Measurements from ENCODE around the gene ITLN1. TPM values are rescaled to one million over a fixed set of nuclear protein-coding genes. Genes with fewer than 3 reads are reported as not detected.
"Not testable (repeated sequence)": the region's sequence is repeated elsewhere in the genome, so short reads cannot be mapped to it uniquely, and the experiment has no call there.

Gene ITLN1
- 0.29 TPM for polyA plus RNA-seq (2013, experiment 1 of 2)
- polyA plus RNA-seq (2013, experiment 2 of 2) = not detected

DNA sequence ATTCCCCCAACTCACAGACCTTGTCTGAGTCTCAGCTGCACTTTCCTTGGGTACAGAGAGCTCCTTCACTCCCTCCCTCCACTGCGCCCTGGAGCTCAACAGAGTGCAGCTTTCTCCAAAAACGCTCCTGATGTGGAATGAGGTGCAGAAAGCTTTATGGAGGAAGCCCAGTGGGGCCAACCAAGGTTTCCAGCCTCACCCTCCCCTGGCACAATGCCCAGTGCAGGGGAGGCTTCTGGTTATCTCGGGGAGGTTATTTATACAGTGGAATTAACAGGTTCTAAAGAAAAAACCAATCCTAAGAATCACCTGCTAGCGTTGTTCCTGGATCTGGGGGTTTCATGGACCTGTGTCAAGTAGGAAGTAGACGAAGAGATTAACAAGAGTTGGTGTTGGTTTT lies at the start of gene ITLN1:
Gene ITLN1, minus strand, starts transcription at position 139 of the 400 bp plus-strand sequence. CDS start 303 bp downstream, outside the sequence.
- Histone ChIP-seq H3K9me3 (ENCODE audit: control insufficient read depth, low read length) (no peaks in the 10 kb centered on the region), H3K27ac (ENCODE audit: low read depth, low read length, severe bottlenecking) (no peak within 1 kb of the TSS), H3K4me1 (ENCODE audit: control insufficient read depth, insufficient read depth, low read length, poor library complexity, severe bottlenecking) (no peaks in the 10 kb centered on the region), H3K4me3 (ENCODE audit: extremely low read depth, insufficient read depth, low read length, poor library complexity, severe bottlenecking) (no peak within 1 kb of the TSS), H3K36me3 (ENCODE audit: control insufficient read depth, insufficient read depth, low read length) (no peaks in the 10 kb centered on the region)
- WGBS, 2 experiments (ENCODE audit: insufficient coverage in 2 of 2) = 92 to 100% methylated on average over 1 to 2 of the region's 5 CpGs

DNA sequence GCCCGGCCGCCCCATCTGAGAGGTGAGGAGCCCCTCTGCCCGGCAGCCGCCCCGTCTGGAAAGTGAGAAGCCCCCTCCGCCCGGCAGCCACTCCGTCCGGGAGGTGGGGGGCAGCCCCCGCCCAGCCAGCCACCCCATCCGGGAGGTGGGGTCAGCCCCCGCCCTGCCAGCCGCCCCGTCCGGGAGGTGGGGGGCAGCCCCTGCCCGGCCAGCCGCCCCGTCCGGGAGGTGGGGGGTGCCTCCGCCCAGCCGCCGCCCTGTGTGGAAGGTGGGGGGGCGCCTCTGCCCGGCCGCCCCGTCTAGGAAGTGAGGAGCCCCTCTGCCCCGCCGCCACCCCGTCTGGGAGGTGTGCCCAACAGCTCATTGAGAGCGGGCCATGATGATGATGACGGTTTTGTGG lies 48.3 kb upstream of the ITLN1 start:
- not testable (repeated sequence) for H3K4me3 ChIP-seq (ENCODE audit: extremely low read depth, insufficient read depth, low read length, poor library complexity, severe bottlenecking); H3K4me1 ChIP-seq (ENCODE audit: control insufficient read depth, insufficient read depth, low read length, poor library complexity, severe bottlenecking); H3K27ac ChIP-seq (ENCODE audit: low read depth, low read length, severe bottlenecking); H3K36me3 ChIP-seq (ENCODE audit: control insufficient read depth, insufficient read depth, low read length); H3K9me3 ChIP-seq (ENCODE audit: control insufficient read depth, low read length)
- 93 to 98% methylated on average over 18 to 22 of the region's 31 CpGs for WGBS, 2 experiments (ENCODE audit: insufficient coverage in 2 of 2)

DNA sequence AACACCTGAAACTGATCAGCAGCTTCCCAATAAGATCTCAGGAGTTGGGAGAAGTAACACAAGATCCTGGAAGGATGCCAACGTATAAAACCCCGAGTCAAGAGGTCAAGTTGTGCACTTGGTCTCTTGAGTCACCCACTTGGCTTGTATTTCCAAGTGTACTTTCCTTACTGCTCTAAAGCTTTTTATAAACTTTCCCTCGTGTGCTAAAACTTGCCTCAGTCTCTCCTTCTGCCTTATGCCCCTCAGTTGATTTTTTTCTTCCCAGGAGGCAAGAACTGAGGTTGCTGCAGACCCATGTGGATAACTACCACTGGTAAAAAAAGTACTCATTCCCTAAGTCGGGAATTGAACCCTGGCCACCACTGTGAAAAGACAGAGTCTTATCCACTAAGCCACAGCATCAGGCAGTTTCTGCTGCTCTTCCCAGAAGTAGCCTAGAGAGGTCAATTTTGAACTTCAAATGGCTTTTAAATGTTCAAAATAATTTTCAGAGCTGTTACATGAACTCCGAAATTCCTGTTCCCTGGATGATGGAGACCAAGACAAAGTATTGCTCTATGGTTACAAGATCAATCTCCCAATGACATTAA lies 40.8 kb upstream of the ITLN1 start:
- Histone ChIP-seq H3K36me3 (ENCODE audit: control insufficient read depth, insufficient read depth, low read length) (no peaks in the 10 kb centered on the region), H3K27ac (ENCODE audit: low read depth, low read length, severe bottlenecking) (no peak overlapping the region), H3K4me3 (ENCODE audit: extremely low read depth, insufficient read depth, low read length, poor library complexity, severe bottlenecking) (no peak overlapping the region), H3K4me1 (ENCODE audit: control insufficient read depth, insufficient read depth, low read length, poor library complexity, severe bottlenecking) (no peaks in the 10 kb centered on the region), H3K9me3 (ENCODE audit: control insufficient read depth, low read length) (peaks cover 22% of the 10 kb centered on the region)
- whole genome bisulfite sequencing, 2 experiments (ENCODE audit: insufficient coverage in 2 of 2) = 82% methylated on average over 4 to 5 of the region's 5 CpGs

DNA sequence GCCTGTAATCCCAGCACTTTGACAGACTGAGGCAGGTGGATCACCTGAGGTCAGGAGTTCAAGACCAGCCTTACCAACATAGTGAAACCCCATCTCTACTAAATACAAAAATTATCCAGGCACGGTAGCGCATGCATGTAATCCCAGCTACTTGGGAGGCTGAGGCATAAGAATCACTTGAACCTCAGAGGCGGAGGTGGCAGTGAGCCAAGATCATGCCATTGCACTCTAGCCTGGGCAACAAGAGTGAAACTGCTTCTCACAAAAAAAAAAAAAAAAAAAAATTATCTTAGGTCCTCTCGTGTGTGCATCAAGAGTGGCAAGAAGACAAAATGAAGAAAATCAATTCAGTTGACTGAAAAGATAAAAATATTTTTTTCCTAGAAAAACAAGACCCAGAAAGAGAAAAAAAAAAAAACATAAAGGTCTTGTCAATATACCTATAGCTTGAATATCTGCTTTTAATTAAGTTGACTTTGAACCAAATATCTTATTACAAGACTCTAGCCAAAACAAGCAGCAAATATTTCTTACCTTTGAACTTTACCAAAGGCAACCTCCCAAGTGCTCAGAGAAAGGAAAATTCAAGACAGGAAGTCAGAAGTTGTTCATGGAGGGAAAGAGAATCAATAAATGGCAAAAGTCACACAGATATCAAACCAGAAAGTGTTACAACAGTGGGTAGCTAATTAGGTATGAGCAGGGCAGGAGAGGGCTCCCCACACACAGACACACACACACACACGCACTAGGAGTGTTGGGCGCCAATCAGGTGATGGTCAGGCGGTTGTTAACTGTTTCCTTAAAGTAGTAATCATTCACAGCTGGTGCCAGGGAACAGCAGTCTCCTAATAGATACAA lies 40.0 kb upstream of the ITLN1 start:
- Histone ChIP-seq H3K4me1 (ENCODE audit: control insufficient read depth, insufficient read depth, low read length, poor library complexity, severe bottlenecking) (no peaks in the 10 kb centered on the region), H3K4me3 (ENCODE audit: extremely low read depth, insufficient read depth, low read length, poor library complexity, severe bottlenecking) (no peak overlapping the region), H3K36me3 (ENCODE audit: control insufficient read depth, insufficient read depth, low read length) (no peaks in the 10 kb centered on the region), H3K9me3 (ENCODE audit: control insufficient read depth, low read length) (peaks cover 22% of the 10 kb centered on the region), H3K27ac (ENCODE audit: low read depth, low read length, severe bottlenecking) (no peak overlapping the region)
- WGBS, 2 experiments (ENCODE audit: insufficient coverage in 2 of 2) = 93% methylated on average over 3 of the region's 7 CpGs; no CpG with 5 or more reads in 1 of the 2 experiments

GRCh38 chr1:160916666-160917065 lies 31.7 kb upstream of the ITLN1 start:
- no peak overlapping the region for H3K4me3 ChIP-seq (ENCODE audit: extremely low read depth, insufficient read depth, low read length, poor library complexity, severe bottlenecking)
- peaks cover 15% of the 10 kb centered on the region for H3K4me1 ChIP-seq (ENCODE audit: control insufficient read depth, insufficient read depth, low read length, poor library complexity, severe bottlenecking)
- no CpG with 5 or more reads among the region's 2 CpGs for WGBS, 2 experiments (ENCODE audit: insufficient coverage in 2 of 2)
- no peak overlapping the region for H3K27ac ChIP-seq (ENCODE audit: low read depth, low read length, severe bottlenecking)
- no peaks in the 10 kb centered on the region for H3K9me3 ChIP-seq (ENCODE audit: control insufficient read depth, low read length)
- H3K36me3 ChIP-seq (ENCODE audit: control insufficient read depth, insufficient read depth, low read length) = no peaks in the 10 kb centered on the region

GRCh38 chr1:160913229-160913628 lies 28.2 kb upstream of the ITLN1 start:
- 83 to 90% methylated on average over 4 to 5 of the region's 6 CpGs for WGBS, 2 experiments (ENCODE audit: insufficient coverage in 2 of 2)
- not testable (repeated sequence) for H3K4me3 ChIP-seq (ENCODE audit: extremely low read depth, insufficient read depth, low read length, poor library complexity, severe bottlenecking); H3K36me3 ChIP-seq (ENCODE audit: control insufficient read depth, insufficient read depth, low read length); H3K27ac ChIP-seq (ENCODE audit: low read depth, low read length, severe bottlenecking); H3K9me3 ChIP-seq (ENCODE audit: control insufficient read depth, low read length)
- peaks cover 21% of the 10 kb centered on the region for H3K4me1 ChIP-seq (ENCODE audit: control insufficient read depth, insufficient read depth, low read length, poor library complexity, severe bottlenecking)

GRCh38 chr1:160911925-160912324 lies 26.9 kb upstream of the ITLN1 start:
- H3K9me3 ChIP-seq (ENCODE audit: control insufficient read depth, low read length) = no peaks in the 10 kb centered on the region
- H3K27ac ChIP-seq (ENCODE audit: low read depth, low read length, severe bottlenecking) = peak overlapping the region; percentile 98
- H3K4me1 ChIP-seq (ENCODE audit: control insufficient read depth, insufficient read depth, low read length, poor library complexity, severe bottlenecking) = peaks cover 21% of the 10 kb centered on the region
- 75 to 90% methylated on average over 1 of the region's 2 CpGs for WGBS, 2 experiments (ENCODE audit: insufficient coverage in 2 of 2)
- no peak overlapping the region for H3K4me3 ChIP-seq (ENCODE audit: extremely low read depth, insufficient read depth, low read length, poor library complexity, severe bottlenecking)
- no peaks in the 10 kb centered on the region for H3K36me3 ChIP-seq (ENCODE audit: control insufficient read depth, insufficient read depth, low read length)

GRCh38 chr1:160911441-160911840 lies 26.5 kb upstream of the ITLN1 start:
- H3K4me3 ChIP-seq (ENCODE audit: extremely low read depth, insufficient read depth, low read length, poor library complexity, severe bottlenecking) = no peak overlapping the region
- 69 to 74% methylated on average over 3 to 7 of the region's 7 CpGs for WGBS, 2 experiments (ENCODE audit: insufficient coverage in 2 of 2)
- peaks cover 21% of the 10 kb centered on the region for H3K4me1 ChIP-seq (ENCODE audit: control insufficient read depth, insufficient read depth, low read length, poor library complexity, severe bottlenecking)
- H3K9me3 ChIP-seq (ENCODE audit: control insufficient read depth, low read length) = no peaks in the 10 kb centered on the region
- H3K27ac ChIP-seq (ENCODE audit: low read depth, low read length, severe bottlenecking) = peak overlapping the region; percentile 98
- H3K36me3 ChIP-seq (ENCODE audit: control insufficient read depth, insufficient read depth, low read length) = no peaks in the 10 kb centered on the region

- no peak overlapping the region for H3K27ac ChIP-seq (ENCODE audit: low read depth, low read length, severe bottlenecking)
- H3K4me1 ChIP-seq (ENCODE audit: control insufficient read depth, insufficient read depth, low read length, poor library complexity, severe bottlenecking) = peaks cover 21% of the 10 kb centered on the region
- no peaks in the 10 kb centered on the region for H3K36me3 ChIP-seq (ENCODE audit: control insufficient read depth, insufficient read depth, low read length)
- H3K9me3 ChIP-seq (ENCODE audit: control insufficient read depth, low read length) = no peaks in the 10 kb centered on the region
- no peak overlapping the region for H3K4me3 ChIP-seq (ENCODE audit: extremely low read depth, insufficient read depth, low read length, poor library complexity, severe bottlenecking)
- 50% methylated on average over 2 of the region's 6 CpGs; no CpG with 5 or more reads in 1 of the 2 experiments for WGBS, 2 experiments (ENCODE audit: insufficient coverage in 2 of 2)
Observed at GRCh38 chr1:160910170-160910750, 25.3 kb upstream of the ITLN1 start.

DNA sequence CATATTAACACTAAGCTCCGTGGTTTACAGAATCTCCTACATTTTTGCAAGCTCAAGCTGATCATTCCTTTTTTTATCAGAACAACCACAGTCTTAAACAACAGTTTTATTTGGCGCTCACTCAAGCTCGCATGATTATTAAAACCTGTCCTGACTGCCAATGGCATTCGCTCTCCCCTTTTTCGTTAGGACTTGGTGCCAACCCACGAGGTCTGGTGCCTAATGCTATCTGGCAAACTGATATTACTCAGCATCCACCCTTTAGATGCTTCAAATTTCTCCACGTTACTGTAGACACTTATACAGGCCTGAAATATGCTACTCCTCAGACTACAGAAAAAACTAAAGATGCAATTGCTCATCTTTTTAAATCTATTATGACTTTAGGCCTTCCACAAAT lies 23.0 kb upstream of the ITLN1 start:
- 92 to 95% methylated on average over 7 of the region's 7 CpGs for WGBS, 2 experiments (ENCODE audit: insufficient coverage in 2 of 2)
- Histone ChIP-seq H3K9me3 (ENCODE audit: control insufficient read depth, low read length) (no peaks in the 10 kb centered on the region), H3K36me3 (ENCODE audit: control insufficient read depth, insufficient read depth, low read length) (no peaks in the 10 kb centered on the region), H3K4me3 (ENCODE audit: extremely low read depth, insufficient read depth, low read length, poor library complexity, severe bottlenecking) (no peak overlapping the region), H3K27ac (ENCODE audit: low read depth, low read length, severe bottlenecking) (no peak overlapping the region), H3K4me1 (ENCODE audit: control insufficient read depth, insufficient read depth, low read length, poor library complexity, severe bottlenecking) (peaks cover 18% of the 10 kb centered on the region)

Measured in mesodermal cell (in vitro differentiated cells).